A549 (cell line): ENCODE data around the gene THAP4. TPM values are rescaled to one million over a fixed set of nuclear protein-coding genes. Genes with fewer than 3 reads are reported as not detected.
"Not testable (repeated sequence)": the region's sequence is repeated elsewhere in the genome, so short reads cannot be mapped to it uniquely, and the experiment has no call there.

Experiments
- ATAC-seq, 2 experiments: fragments of 200-7000 bp in 1 of 2; fragments of >200 bp in 1 of 2; cut with Nextera tagmentation in 1 of 2; cut with Tn5 transposase in 1 of 2; 3 replicates each; pipeline versions ENCODE4 v1.8.0 to v1.9.1; 2018 to 2020; ENCODE audit warnings: mild to moderate bottlenecking in 1 of 2, moderate library complexity in 1 of 2
- CTCF ChIA-PET: fragments of 300-600 bp; sonication (Branson Sonifier 250); formaldehyde crosslinking; extraction: SDS; loops from one replicate; lab custom pipeline; 2021; ENCODE audit warnings: antibody characterized with exemption, inconsistent platforms; lab: Yijun Ruan, JAX
- POLR2A ChIA-PET: fragments of 350-600 bp; formaldehyde crosslinking; extraction: SDS; loops from one replicate; lab custom pipeline; 2021; ENCODE audit warnings: antibody characterized with exemption, inconsistent platforms; lab: Yijun Ruan, JAX
- DNase-seq, 2 experiments: peaks; one replicate each; pipeline versions ENCODE4 v3.0.0 to v3.0.0-alpha.2; 2011 to 2016; ENCODE audit warnings: low read depth in 1 of 2, low spot score in 1 of 2
- FAIRE-seq: peaks from 2 replicates; lab custom pipeline; 2011; peaks lifted over from hg19 to GRCh38; lab: Jason Lieb, UNC
- H3K27ac ChIP-seq, 2 experiments: fragments of >200 bp; sonication (Bioruptor Twin); formaldehyde crosslinking; 3 replicates each; pipeline ENCODE4 v1.5.1; 2016 to 2017
- H3K4me1 ChIP-seq: fragments of >200 bp; sonication (Bioruptor Twin); formaldehyde crosslinking; 3 replicates; pipeline ENCODE4 v1.6.1; 2016
- H3K4me2 ChIP-seq: fragments of >200 bp; sonication (Bioruptor Twin); formaldehyde crosslinking; 3 replicates; pipeline ENCODE4 v1.6.1; 2016
- H3K4me3 ChIP-seq: fragments of >200 bp; sonication (Bioruptor Twin); formaldehyde crosslinking; 3 replicates; pipeline ENCODE4 v1.5.1; 2016
- H3K9me3 ChIP-seq: fragments of >200 bp; sonication (Bioruptor Twin); formaldehyde crosslinking; 3 replicates; pipeline ENCODE4 v1.6.1; 2016
- CBX2 ChIP-seq: fragments of 200-600 bp; sonication (generic); IDR thresholded peaks from 2 replicates; pipeline ENCODE4 v1.6.1; 2016; ENCODE audit warnings: low read depth, mild to moderate bottlenecking, borderline replicate concordance
- CBX8 ChIP-seq: fragments of 200-600 bp; sonication (generic); IDR thresholded peaks from 2 replicates; pipeline ENCODE4 v1.6.1; 2016
- CTCF ChIP-seq: fragments of >200 bp; sonication (Bioruptor Twin); formaldehyde crosslinking; IDR thresholded peaks from 3 replicates; pipeline ENCODE4 v1.5.1; 2016
- EP300 ChIP-seq, 2 experiments: fragments of >200 bp; sonication (Bioruptor Twin); formaldehyde crosslinking; IDR thresholded peaks; 2 replicates in 1 of 2; 3 replicates in 1 of 2; pipeline ENCODE4 v1.6.1; 2016 to 2017
- FOSL2 ChIP-seq, 2 experiments: fragments of 450-650 bp in 1 of 2; fragments of >200 bp in 1 of 2; sonication (Bioruptor Twin) in 1 of 2; formaldehyde crosslinking; IDR thresholded peaks; 2 replicates each; pipeline versions ENCODE4 v1.5.0 to v1.6.1; 2016 to 2020; ENCODE audit warnings: mild to moderate bottlenecking in 1 of 2, moderate library complexity in 1 of 2
- GATA3 ChIP-seq: IDR thresholded peaks from 2 replicates; pipeline ENCODE4 v1.6.1; 2012; ENCODE audit warnings: borderline replicate concordance
- HDAC2 ChIP-seq: fragments of 200-600 bp; sonication (generic); IDR thresholded peaks from 2 replicates; pipeline ENCODE4 v1.6.1; 2016
- JUNB ChIP-seq: fragments of >200 bp; sonication (Bioruptor Twin); formaldehyde crosslinking; IDR thresholded peaks from 2 replicates; pipeline ENCODE4 v1.6.1; 2016
- KDM1A ChIP-seq: fragments of 200-600 bp; sonication (generic); IDR thresholded peaks from 2 replicates; pipeline ENCODE4 v1.6.1; 2016; ENCODE audit warnings: low read depth, mild to moderate bottlenecking
- MAFK ChIP-seq: fragments of 450-650 bp; IDR thresholded peaks from 2 replicates; pipeline ENCODE4 v1.6.1; 2014; ENCODE audit not compliant: partially characterized antibody
- NFE2L2 ChIP-seq: fragments of 150-350 bp; conservative IDR thresholded peaks from 2 replicates; pipeline ENCODE4 v1.6.1; 2014; ENCODE audit warnings: low read length
- POLR2A ChIP-seq: IDR thresholded peaks from 2 replicates; pipeline ENCODE4 v1.6.1; 2012; ENCODE audit warnings: mild to moderate bottlenecking, low read length
- SMC3 ChIP-seq: fragments of >200 bp; sonication (Bioruptor Twin); formaldehyde crosslinking; IDR thresholded peaks from 3 replicates; pipeline ENCODE4 v1.6.1; 2018; ENCODE audit warnings: inconsistent platforms
- WGBS: methylation state at CpG from one replicate; pipeline ENCODE4 v1.1.6; 2017; ENCODE audit errors: missing lambda C conversion rate; 5-methylcytosine and 5-hydroxymethylcytosine counted together
- polyA plus RNA-seq, 4 experiments: library from polyadenylated mRNA; depleted of rRNA in 3 of 4; stranded (reverse); fragments of >200 nt; fragmentation: RNase III in 1 of 4; extraction: RNeasy Plus Mini Kit Qiagen cat#74134 plus additional on column Dnase treatment in 1 of 4; gene quantifications; 2 replicates in 3 of 4; 3 replicates in 1 of 4; pipeline ENCODE4 v1.2.3, GENCODE V29; 2011 to 2017
- TF ChIP-seq, protein P1 (sequence below): fragments of 150-350 bp; IDR thresholded peaks from 2 replicates; pipeline ENCODE4 v1.6.1; 2014; ENCODE audit warnings: low read depth, mild to moderate bottlenecking, low read length

Gene THAP4
- polyA plus RNA-seq, 2 of the 4 experiments (the other 2 are of a cell fraction): 36.1 to 51.0 TPM

DNA sequence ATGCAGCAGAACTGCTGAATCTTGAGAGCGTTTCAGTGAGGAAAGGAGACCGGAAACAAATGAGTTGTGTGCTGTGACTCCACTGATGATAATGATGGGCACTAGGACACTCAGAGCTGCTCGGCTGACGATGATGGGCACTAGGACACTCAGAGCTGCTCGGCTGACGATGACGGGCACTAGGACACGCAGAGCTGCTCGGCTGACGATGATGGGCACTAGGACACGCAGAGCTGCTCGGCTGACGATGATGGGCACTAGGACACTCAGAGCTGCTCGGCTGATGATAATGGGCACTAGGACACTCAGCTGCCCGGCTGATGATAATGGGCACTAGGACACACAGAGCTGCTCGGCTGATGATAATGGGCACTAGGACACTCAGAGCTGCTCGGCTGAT is 47.1 kb downstream of the THAP4 start:
- 83% methylated on average over 15 of the region's 17 CpGs for WGBS
- H3K27ac ChIP-seq, POLR2A ChIA-PET: not testable (repeated sequence)

GRCh38 chr2:241586564-241587264 is 50.2 kb downstream of the THAP4 start:
- POLR2A ChIA-PET: no interaction called here
- no peak for FAIRE-seq
- H3K4me2 ChIP-seq: no peak overlapping the region

More for the DNA sequence above, 47.1 kb downstream of the THAP4 start:
- H3K9me3 ChIP-seq: peaks cover 43% of the 10 kb centered on the region
- not testable (repeated sequence) for H3K4me3 ChIP-seq, H3K4me1 ChIP-seq, ATAC-seq, H3K4me2 ChIP-seq, FAIRE-seq, DNase-seq
- CTCF ChIA-PET: interaction anchor here (1.3 kb wide), 1 partner anchor 9 kb away, joined by 3 read pairs; no protein-coding TSS in a partner anchor

GRCh38 chr2:241584436-241584835 is 52.5 kb downstream of the THAP4 start:
- Histone ChIP-seq H3K4me1 (no peaks in the 10 kb centered on the region), H3K4me3 (no peak overlapping the region), H3K9me3 (peaks cover 73% of the 10 kb centered on the region), H3K4me2 (no peak overlapping the region), H3K27ac (peak overlapping the region in 1 of 2 experiments; percentile 42; a peak in 2 of 6 replicates)
- ChIA-PET POLR2A (no interaction called here), CTCF (no interaction called here)
- ATAC-seq: no peak; a peak in 1 of 6 replicates
- TF ChIP-seq MAFK: peak; percentile 86
- peak; percentile 81 for TF ChIP-seq NFE2L2
- no peak for TF ChIP-seq GATA3
- no peak for TF ChIP-seq POLR2A
- no peak for TF ChIP-seq FOSL2 (IDR thresholded peaks at IDR 0.05)
- TF ChIP-seq FOSL2 (CRISPR knock-in tag; IDR thresholded peaks at IDR 0.05): 0 out of 2 replicates have a peak, but pooled peaks have one; percentile 1
- TF ChIP-seq JUNB: no peak
- 87% methylated on average over 12 of the region's 12 CpGs for WGBS
- no peak for FAIRE-seq
- DNase-seq: peak; percentile 29 to 70

More at GRCh38 chr2:241586564-241587264, 50.2 kb downstream of the THAP4 start:
- Histone ChIP-seq H3K4me1 (no peaks in the 10 kb centered on the region), H3K27ac (no peak overlapping the region), H3K4me3 (no peak overlapping the region), H3K9me3 (peaks cover 73% of the 10 kb centered on the region)
- WGBS: 91% methylated on average over 2 of the region's 2 CpGs
- no peak for DNase-seq
- CTCF ChIA-PET: no interaction called here
- no peak for ATAC-seq
- no peak for TF ChIP-seq CBX2
- TF ChIP-seq KDM1A: peak; percentile 36; the same call in 1 of the 2 replicates
- TF ChIP-seq SMC3: no peak
- peak; percentile 79; the same call in 1 of the 2 replicates for TF ChIP-seq HDAC2
- TF ChIP-seq CBX8: no peak
- TF ChIP-seq, protein P1, sequence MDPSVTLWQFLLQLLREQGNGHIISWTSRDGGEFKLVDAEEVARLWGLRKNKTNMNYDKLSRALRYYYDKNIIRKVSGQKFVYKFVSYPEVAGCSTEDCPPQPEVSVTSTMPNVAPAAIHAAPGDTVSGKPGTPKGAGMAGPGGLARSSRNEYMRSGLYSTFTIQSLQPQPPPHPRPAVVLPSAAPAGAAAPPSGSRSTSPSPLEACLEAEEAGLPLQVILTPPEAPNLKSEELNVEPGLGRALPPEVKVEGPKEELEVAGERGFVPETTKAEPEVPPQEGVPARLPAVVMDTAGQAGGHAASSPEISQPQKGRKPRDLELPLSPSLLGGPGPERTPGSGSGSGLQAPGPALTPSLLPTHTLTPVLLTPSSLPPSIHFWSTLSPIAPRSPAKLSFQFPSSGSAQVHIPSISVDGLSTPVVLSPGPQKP: no peak
- TF ChIP-seq JUNB: no peak

- no peak for TF ChIP-seq CTCF
- TF ChIP-seq EP300 (IDR thresholded peaks at IDR 0.05): no peak
- H3K4me2 ChIP-seq: no peak overlapping the region
- FAIRE-seq (no peak), ATAC-seq (no peak), DNase-seq (no peak)
- H3K27ac ChIP-seq: no peak overlapping the region
- no peaks in the 10 kb centered on the region for H3K4me1 ChIP-seq
- WGBS: 96% methylated on average over 4 of the region's 4 CpGs
- POLR2A ChIA-PET: no interaction called here
- H3K4me3 ChIP-seq: no peak overlapping the region
- H3K9me3 ChIP-seq: peaks cover 58% of the 10 kb centered on the region
- CTCF ChIA-PET: interaction anchor here (0.9 kb wide), 1 partner anchor 9 kb away, joined by 4 read pairs; no protein-coding TSS in a partner anchor
These were observed 54.2 kb downstream of the THAP4 start for GRCh38 chr2:241582806-241583205.
